HepG2 (cell line): ENCODE data around the gene NPAS2. TPM values are rescaled to one million over a fixed set of nuclear protein-coding genes. Genes with fewer than 3 reads are reported as not detected.

ENCODE experiments used
- EHMT2 ChIP-seq: fragments of 200-600 bp; sonication (generic); IDR thresholded peaks from 2 replicates; pipeline ENCODE4 v1.7.0; 2017; ENCODE audit warnings: antibody characterized with exemption, low read depth, low read length, borderline replicate concordance
- FOXK1 ChIP-seq: sonication (generic); formaldehyde crosslinking; IDR thresholded peaks from 2 replicates; pipeline ENCODE4 v1.4.0; 2020; ENCODE audit warnings: low read depth, missing genetic modification reagents, borderline replicate concordance
- PCBP1 ChIP-seq: fragments of 200-400 bp; formaldehyde crosslinking; IDR thresholded peaks from 2 replicates; pipeline ENCODE4 v1.6.1; 2017; ENCODE audit warnings: mild to moderate bottlenecking, low read depth, low read length, borderline replicate concordance
- POLR2A ChIP-seq, 2 experiments: IDR thresholded peaks; 2 replicates each; pipeline ENCODE4 v1.6.1; 2011; ENCODE audit warnings: low read depth in 2 of 2, low read length in 2 of 2, mild to moderate bottlenecking in 1 of 2, moderate library complexity in 1 of 2; ENCODE audit not compliant: insufficient read depth in 1 of 2
- SNRNP70 ChIP-seq: fragments of 200-400 bp; formaldehyde crosslinking; IDR thresholded peaks from 2 replicates; pipeline ENCODE4 v1.6.1; 2017; ENCODE audit warnings: mild to moderate bottlenecking, low read depth, low read length, moderate library complexity
- SP140L ChIP-seq: sonication (generic); formaldehyde crosslinking; IDR thresholded peaks from 2 replicates; pipeline ENCODE4 v1.4.0; 2020; ENCODE audit warnings: missing genetic modification reagents, borderline replicate concordance
- ZFY ChIP-seq: sonication (generic); formaldehyde crosslinking; IDR thresholded peaks from 2 replicates; pipeline ENCODE4 v1.4.0; 2020; ENCODE audit warnings: missing genetic modification reagents
- polyA plus RNA-seq, 8 experiments: library from polyadenylated mRNA; depleted of rRNA in 3 of 8; stranded (reverse) in 7 of 8; unstranded in 1 of 8; fragments of >200 nt; fragmentation: Illumina TruSeq in 4 of 8; extraction: Trizol in 4 of 8; gene quantifications; 2 replicates each; pipeline versions ENCODE4 v1.2.1 to v1.2.3, GENCODE V29; 2011 to 2016; ENCODE audit warnings: low read depth in 4 of 8, missing spikeins in 1 of 8, mixed read lengths in 1 of 8; ENCODE audit not compliant: insufficient read depth in 1 of 8
- total RNA-seq, 5 experiments: library from RNA; depleted of rRNA; stranded (reverse); fragments of >200 nt; fragmentation: Illumina TruSeq; extraction: Trizol; gene quantifications; 2 replicates each; pipeline ENCODE4 v1.2.3, GENCODE V29; 2016; ENCODE audit warnings: low read depth in 1 of 5
- TF ChIP-seq, protein P1 (sequence below): sonication (generic); formaldehyde crosslinking; IDR thresholded peaks from 2 replicates; pipeline ENCODE4 v1.9.0; 2021; ENCODE audit warnings: mild to moderate bottlenecking, missing genetic modification reagents
- TF ChIP-seq, protein P2 (sequence below): sonication (generic); formaldehyde crosslinking; conservative IDR thresholded peaks from 2 replicates; pipeline ENCODE4 v1.8.1; 2023; ENCODE audit warnings: missing genetic modification reagents
- TF ChIP-seq, protein P3 (sequence below): sonication (generic); formaldehyde crosslinking; IDR thresholded peaks from 2 replicates; pipeline ENCODE4 v1.5.0; 2020; ENCODE audit warnings: mild to moderate bottlenecking, missing genetic modification reagents
- TF ChIP-seq, protein P4 (sequence below): fragments of 450-650 bp; IDR thresholded peaks from 2 replicates; pipeline ENCODE4 v1.6.1; 2017; ENCODE audit warnings: mild to moderate bottlenecking
- TF ChIP-seq, protein P5 (sequence below): sonication (generic); formaldehyde crosslinking; IDR thresholded peaks from 2 replicates; pipeline ENCODE4 v1.5.1; 2020; ENCODE audit warnings: mild to moderate bottlenecking, missing genetic modification reagents

NPAS2 gene
- total and polyA plus RNA-seq, 2 of the 13 experiments (the other 11 are each of a cell fraction or from before 2014, with no cell fraction given) = 14.8 to 37.5 TPM

DNA sequence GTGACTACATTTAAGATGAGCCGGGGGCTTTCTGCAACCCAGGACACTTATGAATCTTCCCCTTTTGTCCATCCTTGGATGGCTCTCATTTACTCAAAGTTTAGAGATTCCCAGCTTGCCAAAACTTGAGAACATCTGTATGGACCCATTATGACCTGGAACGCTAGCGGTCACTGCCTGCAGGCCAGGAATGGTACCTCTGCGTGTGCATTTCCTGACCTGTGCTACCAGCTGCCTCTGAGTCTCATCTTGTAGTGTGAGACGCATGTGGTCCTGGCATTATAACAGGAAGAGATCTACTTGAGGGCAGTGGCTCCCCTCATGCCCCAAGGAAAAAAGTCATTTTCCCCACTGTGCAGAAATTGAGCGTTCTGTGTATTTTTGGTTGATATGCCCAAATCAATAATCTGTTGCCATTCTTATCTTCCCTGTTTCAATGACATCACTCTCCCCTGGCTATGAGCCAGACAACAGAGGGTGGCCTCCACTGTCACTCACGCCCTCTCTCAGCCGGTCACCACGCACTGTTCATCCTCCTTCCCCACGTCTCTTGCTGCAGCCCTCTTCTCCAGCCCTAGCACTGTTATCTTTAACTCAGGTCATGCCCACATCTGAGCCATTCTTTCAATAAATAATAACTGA lies 28.5 kb upstream of the NPAS2 start (continued):
- no peak for TF ChIP-seq PCBP1
- TF ChIP-seq, protein P1, sequence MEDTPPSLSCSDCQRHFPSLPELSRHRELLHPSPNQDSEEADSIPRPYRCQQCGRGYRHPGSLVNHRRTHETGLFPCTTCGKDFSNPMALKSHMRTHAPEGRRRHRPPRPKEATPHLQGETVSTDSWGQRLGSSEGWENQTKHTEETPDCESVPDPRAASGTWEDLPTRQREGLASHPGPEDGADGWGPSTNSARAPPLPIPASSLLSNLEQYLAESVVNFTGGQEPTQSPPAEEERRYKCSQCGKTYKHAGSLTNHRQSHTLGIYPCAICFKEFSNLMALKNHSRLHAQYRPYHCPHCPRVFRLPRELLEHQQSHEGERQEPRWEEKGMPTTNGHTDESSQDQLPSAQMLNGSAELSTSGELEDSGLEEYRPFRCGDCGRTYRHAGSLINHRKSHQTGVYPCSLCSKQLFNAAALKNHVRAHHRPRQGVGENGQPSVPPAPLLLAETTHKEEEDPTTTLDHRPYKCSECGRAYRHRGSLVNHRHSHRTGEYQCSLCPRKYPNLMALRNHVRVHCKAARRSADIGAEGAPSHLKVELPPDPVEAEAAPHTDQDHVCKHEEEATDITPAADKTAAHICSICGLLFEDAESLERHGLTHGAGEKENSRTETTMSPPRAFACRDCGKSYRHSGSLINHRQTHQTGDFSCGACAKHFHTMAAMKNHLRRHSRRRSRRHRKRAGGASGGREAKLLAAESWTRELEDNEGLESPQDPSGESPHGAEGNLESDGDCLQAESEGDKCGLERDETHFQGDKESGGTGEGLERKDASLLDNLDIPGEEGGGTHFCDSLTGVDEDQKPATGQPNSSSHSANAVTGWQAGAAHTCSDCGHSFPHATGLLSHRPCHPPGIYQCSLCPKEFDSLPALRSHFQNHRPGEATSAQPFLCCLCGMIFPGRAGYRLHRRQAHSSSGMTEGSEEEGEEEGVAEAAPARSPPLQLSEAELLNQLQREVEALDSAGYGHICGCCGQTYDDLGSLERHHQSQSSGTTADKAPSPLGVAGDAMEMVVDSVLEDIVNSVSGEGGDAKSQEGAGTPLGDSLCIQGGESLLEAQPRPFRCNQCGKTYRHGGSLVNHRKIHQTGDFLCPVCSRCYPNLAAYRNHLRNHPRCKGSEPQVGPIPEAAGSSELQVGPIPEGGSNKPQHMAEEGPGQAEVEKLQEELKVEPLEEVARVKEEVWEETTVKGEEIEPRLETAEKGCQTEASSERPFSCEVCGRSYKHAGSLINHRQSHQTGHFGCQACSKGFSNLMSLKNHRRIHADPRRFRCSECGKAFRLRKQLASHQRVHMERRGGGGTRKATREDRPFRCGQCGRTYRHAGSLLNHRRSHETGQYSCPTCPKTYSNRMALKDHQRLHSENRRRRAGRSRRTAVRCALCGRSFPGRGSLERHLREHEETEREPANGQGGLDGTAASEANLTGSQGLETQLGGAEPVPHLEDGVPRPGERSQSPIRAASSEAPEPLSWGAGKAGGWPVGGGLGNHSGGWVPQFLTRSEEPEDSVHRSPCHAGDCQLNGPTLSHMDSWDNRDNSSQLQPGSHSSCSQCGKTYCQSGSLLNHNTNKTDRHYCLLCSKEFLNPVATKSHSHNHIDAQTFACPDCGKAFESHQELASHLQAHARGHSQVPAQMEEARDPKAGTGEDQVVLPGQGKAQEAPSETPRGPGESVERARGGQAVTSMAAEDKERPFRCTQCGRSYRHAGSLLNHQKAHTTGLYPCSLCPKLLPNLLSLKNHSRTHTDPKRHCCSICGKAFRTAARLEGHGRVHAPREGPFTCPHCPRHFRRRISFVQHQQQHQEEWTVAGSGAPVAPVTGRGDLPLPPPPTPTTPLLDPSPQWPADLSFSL = no peak
- no peak for TF ChIP-seq ZFY (CRISPR knock-in tag)
- TF ChIP-seq FOXK1 (CRISPR knock-in tag) = no peak
- TF ChIP-seq, protein P2, sequence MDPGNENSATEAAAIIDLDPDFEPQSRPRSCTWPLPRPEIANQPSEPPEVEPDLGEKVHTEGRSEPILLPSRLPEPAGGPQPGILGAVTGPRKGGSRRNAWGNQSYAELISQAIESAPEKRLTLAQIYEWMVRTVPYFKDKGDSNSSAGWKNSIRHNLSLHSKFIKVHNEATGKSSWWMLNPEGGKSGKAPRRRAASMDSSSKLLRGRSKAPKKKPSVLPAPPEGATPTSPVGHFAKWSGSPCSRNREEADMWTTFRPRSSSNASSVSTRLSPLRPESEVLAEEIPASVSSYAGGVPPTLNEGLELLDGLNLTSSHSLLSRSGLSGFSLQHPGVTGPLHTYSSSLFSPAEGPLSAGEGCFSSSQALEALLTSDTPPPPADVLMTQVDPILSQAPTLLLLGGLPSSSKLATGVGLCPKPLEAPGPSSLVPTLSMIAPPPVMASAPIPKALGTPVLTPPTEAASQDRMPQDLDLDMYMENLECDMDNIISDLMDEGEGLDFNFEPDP (CRISPR knock-in tag) = no peak
- TF ChIP-seq, protein P3, sequence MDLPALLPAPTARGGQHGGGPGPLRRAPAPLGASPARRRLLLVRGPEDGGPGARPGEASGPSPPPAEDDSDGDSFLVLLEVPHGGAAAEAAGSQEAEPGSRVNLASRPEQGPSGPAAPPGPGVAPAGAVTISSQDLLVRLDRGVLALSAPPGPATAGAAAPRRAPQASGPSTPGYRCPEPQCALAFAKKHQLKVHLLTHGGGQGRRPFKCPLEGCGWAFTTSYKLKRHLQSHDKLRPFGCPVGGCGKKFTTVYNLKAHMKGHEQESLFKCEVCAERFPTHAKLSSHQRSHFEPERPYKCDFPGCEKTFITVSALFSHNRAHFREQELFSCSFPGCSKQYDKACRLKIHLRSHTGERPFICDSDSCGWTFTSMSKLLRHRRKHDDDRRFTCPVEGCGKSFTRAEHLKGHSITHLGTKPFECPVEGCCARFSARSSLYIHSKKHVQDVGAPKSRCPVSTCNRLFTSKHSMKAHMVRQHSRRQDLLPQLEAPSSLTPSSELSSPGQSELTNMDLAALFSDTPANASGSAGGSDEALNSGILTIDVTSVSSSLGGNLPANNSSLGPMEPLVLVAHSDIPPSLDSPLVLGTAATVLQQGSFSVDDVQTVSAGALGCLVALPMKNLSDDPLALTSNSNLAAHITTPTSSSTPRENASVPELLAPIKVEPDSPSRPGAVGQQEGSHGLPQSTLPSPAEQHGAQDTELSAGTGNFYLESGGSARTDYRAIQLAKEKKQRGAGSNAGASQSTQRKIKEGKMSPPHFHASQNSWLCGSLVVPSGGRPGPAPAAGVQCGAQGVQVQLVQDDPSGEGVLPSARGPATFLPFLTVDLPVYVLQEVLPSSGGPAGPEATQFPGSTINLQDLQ (CRISPR knock-in tag) = no peak
- TF ChIP-seq POLR2A (IDR thresholded peaks at IDR 0.05; ENCODE audit: insufficient read depth in 1 of 2, low read depth in 2 of 2, low read length in 2 of 2) = no peak
- no peak for TF ChIP-seq SP140L (CRISPR knock-in tag)
- no peak for TF ChIP-seq EHMT2
- TF ChIP-seq, protein P4, sequence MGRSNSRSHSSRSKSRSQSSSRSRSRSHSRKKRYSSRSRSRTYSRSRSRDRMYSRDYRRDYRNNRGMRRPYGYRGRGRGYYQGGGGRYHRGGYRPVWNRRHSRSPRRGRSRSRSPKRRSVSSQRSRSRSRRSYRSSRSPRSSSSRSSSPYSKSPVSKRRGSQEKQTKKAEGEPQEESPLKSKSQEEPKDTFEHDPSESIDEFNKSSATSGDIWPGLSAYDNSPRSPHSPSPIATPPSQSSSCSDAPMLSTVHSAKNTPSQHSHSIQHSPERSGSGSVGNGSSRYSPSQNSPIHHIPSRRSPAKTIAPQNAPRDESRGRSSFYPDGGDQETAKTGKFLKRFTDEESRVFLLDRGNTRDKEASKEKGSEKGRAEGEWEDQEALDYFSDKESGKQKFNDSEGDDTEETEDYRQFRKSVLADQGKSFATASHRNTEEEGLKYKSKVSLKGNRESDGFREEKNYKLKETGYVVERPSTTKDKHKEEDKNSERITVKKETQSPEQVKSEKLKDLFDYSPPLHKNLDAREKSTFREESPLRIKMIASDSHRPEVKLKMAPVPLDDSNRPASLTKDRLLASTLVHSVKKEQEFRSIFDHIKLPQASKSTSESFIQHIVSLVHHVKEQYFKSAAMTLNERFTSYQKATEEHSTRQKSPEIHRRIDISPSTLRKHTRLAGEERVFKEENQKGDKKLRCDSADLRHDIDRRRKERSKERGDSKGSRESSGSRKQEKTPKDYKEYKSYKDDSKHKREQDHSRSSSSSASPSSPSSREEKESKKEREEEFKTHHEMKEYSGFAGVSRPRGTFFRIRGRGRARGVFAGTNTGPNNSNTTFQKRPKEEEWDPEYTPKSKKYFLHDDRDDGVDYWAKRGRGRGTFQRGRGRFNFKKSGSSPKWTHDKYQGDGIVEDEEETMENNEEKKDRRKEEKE = no peak
- TF ChIP-seq SNRNP70 = no peak
- TF ChIP-seq, protein P5, sequence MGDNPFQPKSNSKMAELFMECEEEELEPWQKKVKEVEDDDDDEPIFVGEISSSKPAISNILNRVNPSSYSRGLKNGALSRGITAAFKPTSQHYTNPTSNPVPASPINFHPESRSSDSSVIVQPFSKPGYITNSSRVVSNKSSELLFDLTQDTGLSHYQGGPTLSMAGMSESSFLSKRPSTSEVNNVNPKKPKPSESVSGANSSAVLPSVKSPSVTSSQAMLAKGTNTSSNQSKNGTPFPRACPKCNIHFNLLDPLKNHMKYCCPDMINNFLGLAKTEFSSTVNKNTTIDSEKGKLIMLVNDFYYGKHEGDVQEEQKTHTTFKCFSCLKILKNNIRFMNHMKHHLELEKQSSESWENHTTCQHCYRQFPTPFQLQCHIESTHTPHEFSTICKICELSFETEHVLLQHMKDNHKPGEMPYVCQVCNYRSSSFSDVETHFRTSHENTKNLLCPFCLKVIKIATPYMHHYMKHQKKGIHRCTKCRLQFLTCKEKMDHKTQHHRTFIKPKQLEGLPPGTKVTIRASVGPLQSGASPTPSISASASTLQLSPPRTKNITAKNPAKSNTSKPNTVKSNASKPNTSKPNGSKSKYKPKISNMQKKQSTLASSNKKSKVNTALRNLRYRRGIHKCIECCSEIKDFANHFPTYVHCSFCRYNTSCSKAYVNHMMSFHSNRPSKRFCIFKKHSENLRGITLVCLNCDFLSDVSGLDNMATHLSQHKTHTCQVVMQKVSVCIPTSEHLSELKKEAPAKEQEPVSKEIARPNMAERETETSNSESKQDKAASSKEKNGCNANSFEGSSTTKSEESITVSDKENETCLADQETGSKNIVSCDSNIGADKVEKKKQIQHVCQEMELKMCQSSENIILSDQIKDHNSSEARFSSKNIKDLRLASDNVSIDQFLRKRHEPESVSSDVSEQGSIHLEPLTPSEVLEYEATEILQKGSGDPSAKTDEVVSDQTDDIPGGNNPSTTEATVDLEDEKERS (CRISPR knock-in tag) = no peak
